GM23338 (cell line): Measurements from ENCODE around the gene CD19. TPM values are rescaled to one million over a fixed set of nuclear protein-coding genes. Genes with fewer than 3 reads are reported as not detected.

Experiments used
- ATAC-seq: fragments of 200-7000 bp; cut with Tn5 transposase; 3 replicates; pipeline ENCODE4 v1.9.1; 2020
- DNase-seq: peaks from one replicate; pipeline ENCODE4 v3.0.0-alpha.2; 2015; ENCODE audit warnings: low spot score
- H2AFZ ChIP-seq: fragments of 200-600 bp; sonication (generic); 2 replicates; pipeline ENCODE4 v1.8.0; 2016; ENCODE audit warnings: antibody characterized with exemption, mild to moderate bottlenecking, moderate library complexity
- H3F3A ChIP-seq: fragments of 200-600 bp; sonication (generic); replicated peaks from 2 replicates; pipeline ENCODE4 v1.8.0; 2017; ENCODE audit warnings: antibody characterized with exemption, mixed run types, low read depth
- H3K27ac ChIP-seq: fragments of 200-600 bp; sonication (generic); 2 replicates; pipeline ENCODE4 v1.6.1; 2016; ENCODE audit warnings: low read depth
- H3K27me3 ChIP-seq: fragments of 200-600 bp; sonication (generic); 2 replicates; pipeline ENCODE4 v1.8.0; 2016; ENCODE audit warnings: mild to moderate bottlenecking, mixed run types, moderate library complexity; ENCODE audit not compliant: insufficient read depth
- H3K36me3 ChIP-seq: fragments of 200-600 bp; sonication (generic); 2 replicates; pipeline ENCODE4 v1.8.0; 2016; ENCODE audit warnings: mild to moderate bottlenecking; ENCODE audit not compliant: insufficient read depth
- H3K4me1 ChIP-seq: fragments of 200-600 bp; sonication (generic); 2 replicates; pipeline ENCODE4 v1.8.0; 2016; ENCODE audit warnings: mild to moderate bottlenecking, moderate library complexity; ENCODE audit not compliant: insufficient read depth
- H3K4me2 ChIP-seq: fragments of 200-600 bp; sonication (generic); 2 replicates; pipeline ENCODE4 v1.7.1; 2017; ENCODE audit warnings: mixed run types
- H3K4me3 ChIP-seq: fragments of 200-600 bp; sonication (generic); 2 replicates; pipeline ENCODE4 v1.6.1; 2016; ENCODE audit warnings: mixed run types
- H3K79me2 ChIP-seq: fragments of 200-600 bp; sonication (generic); replicated peaks from 2 replicates; pipeline ENCODE4 v1.8.0; 2017; ENCODE audit warnings: mild to moderate bottlenecking; ENCODE audit not compliant: insufficient read depth
- H3K9me2 ChIP-seq: fragments of 200-600 bp; sonication (generic); 2 replicates; pipeline ENCODE4 v1.8.0; 2017; ENCODE audit not compliant: insufficient read depth
- H4K20me1 ChIP-seq: fragments of 200-600 bp; sonication (generic); replicated peaks from 2 replicates; pipeline ENCODE4 v1.8.0; 2017; ENCODE audit warnings: mild to moderate bottlenecking; ENCODE audit not compliant: insufficient read depth
- H3K27ac Mint-ChIP-seq: 2 replicates; pipeline ENCODE4 v1.8.0; 2020; ENCODE audit warnings: inconsistent platforms, mild to moderate bottlenecking, moderate library complexity, mixed read lengths
- H3K27me3 Mint-ChIP-seq: 3 replicates; pipeline ENCODE4 v1.8.0; 2022; ENCODE audit warnings: low read depth, mild to moderate bottlenecking, moderate library complexity, mixed read lengths, inconsistent platforms; ENCODE audit not compliant: insufficient read depth, poor library complexity
- H3K36me3 Mint-ChIP-seq: 3 replicates; pipeline ENCODE4 v1.8.0; 2021; ENCODE audit warnings: low read depth, mild to moderate bottlenecking, inconsistent platforms, moderate library complexity, mixed read lengths
- H3K4me1 Mint-ChIP-seq: 3 replicates; pipeline ENCODE4 v1.8.0; 2020; ENCODE audit warnings: mild to moderate bottlenecking, inconsistent platforms, mixed read lengths
- H3K4me3 Mint-ChIP-seq: 3 replicates; pipeline ENCODE4 v1.8.0; 2021; ENCODE audit warnings: moderate library complexity, mild to moderate bottlenecking, inconsistent platforms, mixed read lengths
- H3K9me3 Mint-ChIP-seq: 3 replicates; pipeline ENCODE4 v1.8.0; 2020; ENCODE audit warnings: moderate library complexity, mild to moderate bottlenecking, inconsistent platforms, mixed read lengths
- CREB1 ChIP-seq: fragments of 250-450 bp; sonication (Bioruptor Pico); IDR thresholded peaks from 2 replicates; pipeline ENCODE4 v1.5.0; 2020; ENCODE audit warnings: low read depth, mild to moderate bottlenecking, moderate library complexity
- CTCF ChIP-seq, 2 experiments: fragments of 200-600 bp in 1 of 2; sonication (generic) in 1 of 2; conservative IDR thresholded peaks; 2 replicates each; pipeline versions ENCODE4 v1.5.1 to v1.6.1; 2016 to 2017; ENCODE audit warnings: antibody characterized with exemption in 2 of 2, low read depth in 2 of 2, mild to moderate bottlenecking in 2 of 2, moderate library complexity in 1 of 2
- EZH2 ChIP-seq: fragments of 200-600 bp; sonication (generic); IDR thresholded peaks from one replicate; pipeline ENCODE4 v1.8.0; 2017; ENCODE audit warnings: antibody characterized with exemption, mild to moderate bottlenecking, low read depth; ENCODE audit not compliant: unreplicated experiment
- EZH2phosphoT487 ChIP-seq: fragments of 200-600 bp; sonication (generic); IDR thresholded peaks from one replicate; pipeline ENCODE4 v1.8.1; 2018; ENCODE audit warnings: antibody characterized with exemption; ENCODE audit not compliant: unreplicated experiment
- JUNB ChIP-seq: IDR thresholded peaks from one replicate; pipeline ENCODE4 v1.6.1; 2016; ENCODE audit warnings: antibody characterized with exemption; ENCODE audit not compliant: unreplicated experiment
- NANOG ChIP-seq: IDR thresholded peaks from 2 replicates; pipeline ENCODE4 v1.6.1; 2016; ENCODE audit warnings: antibody characterized with exemption, borderline replicate concordance
- POLR2AphosphoS5 ChIP-seq: IDR thresholded peaks from 2 replicates; pipeline ENCODE4 v1.6.1; 2016; ENCODE audit warnings: antibody characterized with exemption, low read depth
- REST ChIP-seq: IDR thresholded peaks from one replicate; pipeline ENCODE4 v1.6.1; 2018; ENCODE audit warnings: antibody characterized with exemption; ENCODE audit not compliant: unreplicated experiment
- STAT1 ChIP-seq: IDR thresholded peaks from one replicate; pipeline ENCODE4 v1.6.1; 2016; ENCODE audit warnings: antibody characterized with exemption; ENCODE audit not compliant: unreplicated experiment
- ZNF114 ChIP-seq: fragments of 250-450 bp; sonication (Bioruptor Pico); IDR thresholded peaks from 2 replicates; pipeline ENCODE4 v1.5.0; 2020; ENCODE audit warnings: mild to moderate bottlenecking, moderate library complexity
- ZNF331 ChIP-seq: fragments of 250-450 bp; sonication (Bioruptor Pico); IDR thresholded peaks from 2 replicates; pipeline ENCODE4 v1.5.0; 2020; ENCODE audit warnings: low read depth, mild to moderate bottlenecking, moderate library complexity
- ZNF462 ChIP-seq: fragments of 250-450 bp; sonication (Bioruptor Pico); IDR thresholded peaks from 2 replicates; pipeline ENCODE4 v1.5.0; 2020; ENCODE audit warnings: mild to moderate bottlenecking, moderate library complexity
- polyA plus RNA-seq: library from polyadenylated mRNA; unstranded; fragments of >200 nt; fragmentation: Nextera tagmentation; extraction: Ambion mirVana; gene quantifications from 2 replicates; pipeline ENCODE4 v1.2.1, GENCODE V29; 2016
- total RNA-seq: library from RNA; depleted of rRNA; stranded (reverse); fragments of >200 nt; shearing (Covaris generic); gene quantifications from 2 replicates; pipeline ENCODE4 v1.2.3, GENCODE V29; 2014
- TF ChIP-seq, protein P1 (sequence below): IDR thresholded peaks from 2 replicates; pipeline ENCODE4 v1.6.1; 2016; ENCODE audit warnings: antibody characterized with exemption

Gene CD19
- total and polyA plus RNA-seq, 2 experiments from 2014 or later = 0.83 to 1.9 TPM

DNA sequence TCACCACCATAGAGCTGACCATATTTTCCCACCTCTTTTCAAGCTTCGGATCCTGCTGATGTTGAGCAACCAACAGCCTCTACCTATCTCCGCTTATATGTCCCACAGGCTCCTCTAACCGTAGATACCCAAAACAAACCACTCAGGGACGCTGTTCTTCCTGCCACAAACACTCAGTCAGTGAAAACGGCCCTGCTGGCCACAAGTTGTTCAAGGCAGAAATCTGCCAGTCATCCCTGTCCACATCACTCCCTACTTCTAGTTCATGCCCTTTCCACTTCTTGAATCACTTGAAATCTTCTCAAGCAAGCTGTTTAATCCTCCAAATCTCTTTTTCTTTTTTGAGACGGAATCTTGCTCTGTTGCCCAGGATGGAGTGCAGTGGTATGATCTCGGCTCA lies 14.7 kb upstream of the CD19 start:
- H3K4me1 ChIP-seq = no peaks in the 10 kb centered on the region
- no peak overlapping the region for H3K4me3 ChIP-seq
- H3F3A ChIP-seq = no peaks in the 10 kb centered on the region
- H2AFZ ChIP-seq = no peak overlapping the region
- H3K4me1 Mint-ChIP-seq = no peaks in the 10 kb centered on the region; the same call in 2 of the 3 replicates
- TF ChIP-seq CREB1 (CRISPR knock-in tag) (no peak), POLR2AphosphoS5 (no peak), EZH2phosphoT487 (no peak), ZNF114 (CRISPR knock-in tag) (no peak), NANOG (no peak), STAT1 (no peak), REST (no peak), EZH2 (no peak), ZNF331 (no peak), JUNB (no peak), ZNF462 (CRISPR knock-in tag) (no peak), CTCF (conservative IDR thresholded peaks at IDR 0.05; ENCODE audit: low read depth in 2 of 2) (no peak)
- TF ChIP-seq, protein P1, sequence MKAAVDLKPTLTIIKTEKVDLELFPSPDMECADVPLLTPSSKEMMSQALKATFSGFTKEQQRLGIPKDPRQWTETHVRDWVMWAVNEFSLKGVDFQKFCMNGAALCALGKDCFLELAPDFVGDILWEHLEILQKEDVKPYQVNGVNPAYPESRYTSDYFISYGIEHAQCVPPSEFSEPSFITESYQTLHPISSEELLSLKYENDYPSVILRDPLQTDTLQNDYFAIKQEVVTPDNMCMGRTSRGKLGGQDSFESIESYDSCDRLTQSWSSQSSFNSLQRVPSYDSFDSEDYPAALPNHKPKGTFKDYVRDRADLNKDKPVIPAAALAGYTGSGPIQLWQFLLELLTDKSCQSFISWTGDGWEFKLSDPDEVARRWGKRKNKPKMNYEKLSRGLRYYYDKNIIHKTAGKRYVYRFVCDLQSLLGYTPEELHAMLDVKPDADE = no peak
- peaks cover 5% of the 10 kb centered on the region for H3K27me3 Mint-ChIP-seq
- no peak overlapping the region; the same call in 2 of the 3 replicates for H3K4me3 Mint-ChIP-seq
- H3K4me2 ChIP-seq = no peak overlapping the region
- ATAC-seq (no peak), DNase-seq (no peak)
- peaks cover 37% of the 10 kb centered on the region for H3K36me3 Mint-ChIP-seq
- no peaks in the 10 kb centered on the region for H3K27me3 ChIP-seq
- no peak overlapping the region for H3K27ac Mint-ChIP-seq
- 0 out of 2 replicates have a peak, but pooled peaks cover 4% of the 10 kb centered on the region for H3K36me3 ChIP-seq
- no peak overlapping the region for H3K27ac ChIP-seq
- no peaks in the 10 kb centered on the region for H3K9me3 Mint-ChIP-seq
- no peaks in the 10 kb centered on the region for H3K79me2 ChIP-seq
- H3K9me2 ChIP-seq = no peaks in the 10 kb centered on the region
- no peaks in the 10 kb centered on the region; the same call in 1 of the 2 replicates for H4K20me1 ChIP-seq
